Activated T-helper 1 cell treated with anti-CD3 and anti-CD28 coated beads, Interleukin-2, amount 50 U/mL, for 16 hours (primary cell): ENCODE results near the gene LAMB1.

Source experiments
- DNase-seq, 2 donors: peaks; one replicate each; pipeline ENCODE4 v3.0.0-alpha.2; 2020; ENCODE audit warnings: low read depth in 1 of 2, low spot score in 1 of 2

The LAMB1 gene

DNA sequence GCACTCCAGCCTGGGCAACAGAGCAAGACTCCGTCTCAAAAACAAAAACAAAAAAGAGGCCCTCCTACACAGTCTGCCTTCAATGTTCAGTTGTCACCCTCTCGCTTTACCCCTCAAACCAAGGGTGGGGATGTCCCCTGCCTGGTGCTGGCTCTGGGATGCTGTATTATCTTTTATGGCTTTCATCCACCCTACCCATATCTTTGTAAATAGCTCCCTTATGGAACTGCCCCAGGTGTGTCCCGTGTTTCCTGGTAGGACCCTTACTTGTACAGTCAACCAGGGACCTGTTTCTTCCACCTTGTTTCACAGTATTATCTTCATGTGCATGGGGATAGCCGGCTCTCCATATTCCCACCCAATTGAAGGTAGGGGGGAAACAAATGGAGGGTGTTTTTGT, 15.7 kb upstream of the LAMB1 start:
- no peak for DNase-seq

- DNase-seq = no peak
These were observed 14.8 kb upstream of the LAMB1 start for GRCh38 chr7:108017776-108018151.

DNA sequence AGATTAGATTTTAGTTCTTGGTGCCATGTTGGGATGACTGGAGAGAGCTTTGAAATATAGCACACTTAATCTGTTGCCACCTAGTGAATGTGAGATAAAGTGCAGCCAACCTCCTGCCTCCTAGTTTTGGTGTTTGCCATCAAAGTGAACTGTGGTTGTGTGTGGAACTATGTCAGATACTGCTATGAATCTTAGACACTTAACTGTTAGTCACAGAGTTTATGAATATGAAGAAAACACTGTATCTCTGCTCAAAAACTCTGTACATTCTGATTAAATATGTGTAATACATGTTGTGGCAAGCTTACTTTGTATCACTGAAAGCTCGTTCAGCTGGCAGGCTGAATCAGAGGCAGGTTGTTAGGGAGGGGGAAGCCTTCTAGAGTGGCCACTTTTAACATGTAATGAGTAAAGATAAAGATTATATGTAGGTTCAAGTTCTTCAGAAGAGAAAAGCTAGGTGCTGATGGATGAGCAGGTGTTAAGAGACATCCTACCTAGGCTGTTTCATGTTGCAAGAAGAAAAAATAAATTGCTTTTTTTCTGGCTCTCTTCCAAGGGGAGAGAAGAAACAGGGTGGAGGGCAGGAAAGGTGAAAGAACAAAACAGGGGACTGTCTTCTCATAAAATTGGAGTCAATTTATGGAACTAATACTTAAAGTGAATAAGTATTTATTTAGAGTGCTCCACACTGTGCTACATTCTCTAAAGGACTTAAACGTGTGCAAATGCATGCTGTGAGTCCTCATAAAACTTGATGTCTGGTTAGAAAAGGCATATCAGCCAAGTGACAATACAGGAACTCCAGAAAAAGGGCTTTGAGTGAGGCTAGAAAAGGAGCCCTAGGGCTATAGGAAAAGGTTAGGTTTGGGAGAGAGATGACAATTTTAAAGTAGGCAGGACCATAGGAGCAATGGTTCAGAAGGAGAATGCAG, 14.1 kb upstream of the LAMB1 start:
- no peak for DNase-seq

GRCh38 chr7:108015740-108016139, 12.8 kb upstream of the LAMB1 start:
- no peak for DNase-seq

DNA sequence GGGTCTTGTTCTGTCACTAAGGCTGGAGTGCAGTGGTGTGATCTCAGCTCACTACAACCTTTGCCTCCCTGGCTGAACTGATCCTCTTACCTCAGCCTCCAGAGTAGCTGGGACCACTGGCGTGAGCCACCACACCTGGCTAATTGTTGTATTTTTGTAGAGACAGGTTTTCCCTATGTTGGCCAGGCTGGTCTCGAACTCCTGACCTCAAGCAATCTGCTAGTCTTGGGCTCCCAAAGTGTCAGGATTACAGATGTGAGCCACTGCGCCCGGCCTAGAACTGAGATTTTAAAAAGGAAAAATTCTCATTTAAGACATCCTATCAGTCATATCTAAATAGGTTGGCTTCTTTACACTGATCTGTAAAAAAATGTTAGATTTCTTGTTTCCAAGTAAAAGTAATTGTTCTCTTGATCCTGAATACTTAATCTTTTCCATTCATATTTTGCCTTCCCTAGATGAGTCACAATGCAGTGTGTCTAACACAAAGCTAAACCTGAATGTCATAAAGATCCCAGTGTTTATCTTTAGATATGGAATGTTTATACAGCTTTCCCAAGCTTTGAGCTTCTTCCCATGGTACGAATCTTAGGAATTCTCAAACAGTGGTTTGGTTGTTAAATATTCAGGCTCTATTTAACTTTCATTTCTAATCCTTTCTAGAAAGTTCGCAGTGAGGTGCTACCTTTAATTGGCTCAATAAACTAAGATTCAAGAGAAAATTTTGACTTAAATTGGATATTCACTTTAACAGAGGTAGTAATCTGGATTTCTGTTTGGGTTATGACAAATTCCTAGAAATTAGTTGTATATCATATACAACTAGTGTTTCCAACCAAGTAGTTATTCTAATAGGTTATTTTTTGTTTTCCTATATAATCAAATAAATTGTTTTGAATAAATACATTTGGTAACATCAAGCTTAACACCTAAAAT, 12.1 kb upstream of the LAMB1 start:
- DNase-seq = no peak

DNA sequence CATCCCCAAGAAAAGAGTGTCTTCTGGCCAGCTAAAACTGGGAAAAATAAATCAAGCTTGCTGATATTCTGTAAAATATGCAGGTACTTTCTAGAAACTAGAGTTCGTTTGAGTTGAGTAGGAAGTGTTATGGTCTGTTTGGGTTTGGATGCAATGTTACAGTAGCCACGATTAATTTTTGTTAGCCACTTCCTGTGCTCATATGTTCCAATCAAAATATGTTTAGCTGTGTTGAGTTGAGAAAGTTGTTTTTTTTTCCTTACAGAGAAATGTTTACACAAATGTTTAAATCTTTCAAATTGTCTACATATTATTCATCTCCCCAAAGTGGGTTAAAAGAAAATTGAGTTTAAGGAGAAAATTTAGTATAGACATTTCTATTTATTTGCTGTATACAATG, 11.3 kb upstream of the LAMB1 start:
- DNase-seq = no peak

GRCh38 chr7:108012499-108013430, 9.8 kb upstream of the LAMB1 start:
- no peak for DNase-seq

DNA sequence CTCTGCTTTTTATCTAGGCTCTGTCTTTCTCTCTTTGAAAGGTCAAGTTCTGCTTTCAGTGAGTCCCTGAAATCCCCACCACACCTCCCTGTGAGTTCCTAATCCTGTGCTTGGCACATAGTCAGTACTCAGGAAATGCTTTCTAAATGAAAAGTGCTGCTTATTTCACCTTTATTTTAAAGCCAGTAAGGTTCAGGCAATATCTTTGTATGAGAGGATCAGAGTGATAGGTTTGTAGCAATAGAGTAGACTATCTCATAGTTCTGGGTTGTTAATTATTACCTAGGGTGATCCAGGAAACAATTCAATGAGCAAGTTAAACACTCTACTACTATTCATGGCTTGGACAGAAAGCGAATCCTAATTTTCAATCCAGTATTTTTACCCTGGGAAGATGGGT, 7.4 kb upstream of the LAMB1 start:
- no peak for DNase-seq

GRCh38 chr7:108009873-108010272, 6.9 kb upstream of the LAMB1 start:
- DNase-seq = no peak

DNA sequence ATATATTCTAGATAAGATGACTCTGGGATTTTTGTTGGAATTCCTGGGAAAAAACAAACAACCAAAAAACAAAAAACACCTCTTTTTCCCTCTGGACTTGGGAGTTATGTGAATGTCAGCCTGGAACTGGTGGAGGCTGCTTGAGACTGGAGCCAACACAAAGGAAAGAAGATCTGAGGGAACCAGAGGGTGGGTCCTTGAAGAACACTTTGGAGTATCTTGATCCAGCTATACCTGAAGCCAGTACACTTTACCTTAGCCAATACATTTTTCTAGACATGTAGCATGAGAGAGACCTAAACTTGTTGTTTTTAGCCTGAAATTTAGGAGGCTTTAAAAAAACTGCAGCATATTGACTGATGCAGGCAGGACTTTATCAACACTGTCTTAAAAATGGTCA, 5.9 kb upstream of the LAMB1 start:
- no peak for DNase-seq

GRCh38 chr7:108008240-108008639, 5.3 kb upstream of the LAMB1 start:
- DNase-seq = no peak

GRCh38 chr7:108007762-108008161, 4.8 kb upstream of the LAMB1 start:
- DNase-seq = no peak

DNA sequence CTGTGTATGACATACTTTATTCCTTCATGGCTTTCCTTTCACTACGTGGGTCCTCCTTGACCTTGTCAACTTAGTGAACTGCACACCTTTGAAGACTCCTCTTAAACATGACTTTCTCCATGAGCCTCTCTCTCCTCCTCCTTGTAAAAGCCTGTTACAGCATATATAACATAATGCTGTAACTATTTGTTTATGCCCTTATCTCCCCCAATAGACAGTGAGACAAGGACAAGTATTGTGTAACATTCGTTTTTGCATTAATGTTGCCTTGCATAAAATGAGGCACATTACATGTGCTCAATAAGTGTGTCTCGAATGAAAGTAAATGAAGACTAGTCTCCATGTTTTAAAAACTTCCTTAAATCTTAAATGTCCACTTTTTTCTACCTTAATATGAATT, 4.3 kb upstream of the LAMB1 start:
- DNase-seq = no peak

GRCh38 chr7:108004220-108005142, 1.5 kb upstream of the LAMB1 start:
- DNase-seq = no peak

- DNase-seq = no peak
These were observed 606 bp upstream of the LAMB1 start for GRCh38 chr7:108003599-108003935.

DNA sequence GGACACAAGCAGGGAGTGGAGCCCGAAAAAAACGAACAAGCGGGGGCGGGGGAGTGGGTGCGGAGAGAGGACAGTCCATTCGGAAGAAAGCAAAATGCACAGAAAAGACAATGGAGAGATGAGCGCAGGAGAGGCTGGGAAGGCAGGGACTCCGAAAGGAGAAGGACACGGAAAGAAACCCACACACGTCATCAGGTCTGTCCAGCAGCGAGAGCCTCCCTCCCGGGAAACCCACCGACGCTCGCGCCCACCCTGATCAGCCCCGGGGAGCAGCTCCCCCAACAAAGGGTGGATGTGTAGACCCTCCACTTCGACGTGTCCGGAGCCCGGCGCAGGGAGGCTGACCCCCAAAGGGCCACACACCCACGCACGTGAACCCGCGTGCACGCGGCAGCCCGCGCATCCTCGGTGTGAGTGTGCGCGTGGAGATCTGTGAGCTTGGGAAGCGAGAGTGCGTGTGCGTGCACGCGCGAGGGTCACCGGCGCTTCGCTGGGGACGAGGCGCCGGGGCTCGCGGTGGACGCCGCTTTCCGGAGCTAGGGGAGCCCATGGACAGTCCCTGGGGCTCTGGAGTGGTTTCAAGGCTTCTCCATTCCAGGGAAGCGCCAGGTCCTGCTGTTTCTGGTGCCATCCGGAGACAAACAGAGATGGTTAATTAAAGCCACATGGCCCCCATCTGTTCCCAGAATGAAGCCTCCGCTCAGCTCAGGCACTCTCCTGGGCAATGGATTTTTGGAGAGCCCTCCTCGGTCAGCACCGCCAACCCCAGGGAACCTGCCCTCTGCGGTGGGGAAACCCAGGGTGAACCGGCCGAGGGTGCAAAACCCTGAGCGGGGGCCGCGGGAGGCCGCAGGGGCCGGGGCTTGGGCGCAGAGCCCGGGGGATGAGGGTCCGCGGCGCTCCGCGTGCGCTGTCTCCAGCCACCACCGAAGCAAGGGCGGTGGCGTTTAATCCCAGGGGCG, 916 bp downstream of the LAMB1 start:
- DNase-seq = no peak

- no peak for DNase-seq
These were observed 1.8 kb downstream of the LAMB1 start for GRCh38 chr7:108000875-108001763.
